HG02571 (cell line): Measurements from ENCODE around the gene TRIM56.
"Not testable (repeated sequence)": the region's sequence is repeated elsewhere in the genome, so short reads cannot be mapped to it uniquely, and the experiment has no call there.

Experiments used
- ATAC-seq: cut with Tn5 transposase; IDR thresholded peaks from one replicate; pipeline ENCODE4 v1.9.1; 2021; ENCODE audit warnings: mild to moderate bottlenecking, moderate library complexity; ENCODE audit not compliant: unreplicated experiment

TRIM56 gene

DNA sequence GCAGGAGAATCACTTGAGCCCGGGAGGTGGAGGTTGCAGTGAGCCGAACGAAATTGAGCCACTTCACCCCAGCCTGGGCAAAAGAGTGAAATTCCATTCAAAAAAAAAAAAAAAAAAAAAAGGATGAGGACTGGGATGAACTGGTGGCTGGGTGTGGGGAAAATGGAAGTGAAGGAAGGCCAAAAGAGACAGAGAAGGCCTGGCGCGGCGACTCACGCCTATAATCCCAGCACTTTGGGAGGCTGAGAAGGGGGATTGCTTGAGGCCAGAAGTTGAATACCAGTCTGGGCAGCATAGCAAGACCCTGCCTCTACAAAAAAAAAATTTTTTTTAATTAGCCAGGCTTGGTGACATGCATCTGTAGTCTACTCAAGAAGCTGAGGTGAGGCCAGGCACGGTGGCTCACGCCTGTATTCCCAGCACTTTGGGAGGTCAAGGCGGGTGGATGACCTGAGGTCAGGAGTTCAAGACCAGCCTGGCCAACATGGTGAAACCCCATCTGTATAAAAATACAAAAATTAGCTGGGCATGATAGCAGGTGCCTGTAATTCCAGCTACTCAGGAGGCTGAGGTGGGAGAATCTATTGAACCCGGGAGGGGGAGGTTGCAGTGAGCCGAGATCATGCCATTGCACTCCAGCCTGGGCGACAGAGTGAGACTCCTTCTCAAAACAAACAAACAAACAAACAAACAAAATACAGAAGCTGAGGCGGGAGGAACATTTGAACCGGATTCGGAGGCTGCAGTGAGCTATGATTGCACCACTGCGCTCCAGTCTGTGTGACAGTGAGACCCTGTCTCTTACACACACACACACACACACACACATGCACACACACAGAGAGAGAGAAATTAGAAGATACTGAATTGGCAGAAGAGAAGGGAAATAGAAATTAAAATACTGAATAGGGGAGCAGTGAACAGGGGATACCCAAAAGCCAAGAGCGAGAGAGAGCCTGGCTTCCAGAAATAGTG lies 47.6 kb downstream of the TRIM56 start:
- ATAC-seq = not testable (repeated sequence)

DNA sequence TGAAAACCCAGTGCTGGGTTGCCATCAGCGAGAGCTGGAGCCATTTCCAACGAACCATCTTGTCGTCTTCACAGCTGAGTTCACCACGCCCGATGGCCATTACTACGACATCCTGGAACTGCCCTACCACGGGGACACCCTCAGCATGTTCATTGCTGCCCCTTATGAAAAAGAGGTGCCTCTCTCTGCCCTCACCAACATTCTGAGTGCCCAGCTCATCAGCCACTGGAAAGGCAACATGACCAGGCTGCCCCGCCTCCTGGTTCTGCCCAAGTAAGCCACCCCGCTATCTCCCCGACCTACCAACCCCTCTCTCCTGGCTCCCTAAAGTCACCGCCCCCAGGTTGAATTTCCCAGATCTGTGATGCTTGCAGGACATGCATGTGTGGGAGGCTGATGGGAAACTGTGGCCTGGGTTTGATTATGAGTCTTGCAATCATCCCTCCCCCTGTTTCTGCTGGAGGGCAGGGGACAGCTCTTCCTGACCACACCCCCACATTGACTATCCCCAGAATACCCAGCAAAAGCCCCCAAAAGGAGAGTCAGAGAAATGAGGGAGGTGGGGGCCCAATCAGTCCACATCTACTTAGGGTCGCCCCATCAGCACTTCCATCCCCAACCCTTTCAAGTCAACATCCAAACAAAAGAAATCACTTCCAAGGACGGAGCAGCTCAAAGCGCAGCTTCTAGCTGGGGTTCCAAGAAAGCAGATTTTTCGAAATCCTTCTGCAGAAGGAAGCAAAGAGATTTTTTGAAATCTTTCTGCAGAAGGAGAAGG lies 48.5 kb downstream of the TRIM56 start:
- ATAC-seq = no peak

DNA sequence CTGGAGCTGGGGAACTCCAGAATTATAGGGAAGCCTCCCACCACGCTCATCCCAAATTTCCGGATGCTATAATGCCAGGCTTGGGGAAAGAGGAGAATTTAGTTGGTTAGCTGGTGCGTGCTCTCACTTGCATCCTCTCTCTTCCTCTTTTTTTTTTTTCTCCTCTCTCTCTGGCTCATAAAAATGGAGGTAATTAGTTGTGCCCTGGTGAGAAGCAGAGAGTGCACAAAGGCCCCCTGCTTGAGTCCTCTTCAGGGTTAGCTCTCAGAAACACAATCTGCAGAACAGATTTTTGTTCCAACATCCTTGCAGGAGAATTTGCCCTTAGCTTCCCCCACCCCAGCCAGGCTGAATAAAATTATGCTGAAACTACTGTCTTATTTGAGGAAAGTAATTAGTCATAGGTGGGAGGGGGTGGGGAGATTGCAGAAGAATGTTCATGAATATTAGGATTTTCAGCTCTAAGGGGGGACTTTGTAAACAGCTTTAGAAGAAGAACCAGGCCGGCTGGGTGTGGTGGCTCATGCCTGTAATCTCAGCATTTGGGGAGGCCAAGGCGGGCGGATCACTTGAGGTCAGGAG lies 49.2 kb downstream of the TRIM56 start:
- no peak for ATAC-seq

DNA sequence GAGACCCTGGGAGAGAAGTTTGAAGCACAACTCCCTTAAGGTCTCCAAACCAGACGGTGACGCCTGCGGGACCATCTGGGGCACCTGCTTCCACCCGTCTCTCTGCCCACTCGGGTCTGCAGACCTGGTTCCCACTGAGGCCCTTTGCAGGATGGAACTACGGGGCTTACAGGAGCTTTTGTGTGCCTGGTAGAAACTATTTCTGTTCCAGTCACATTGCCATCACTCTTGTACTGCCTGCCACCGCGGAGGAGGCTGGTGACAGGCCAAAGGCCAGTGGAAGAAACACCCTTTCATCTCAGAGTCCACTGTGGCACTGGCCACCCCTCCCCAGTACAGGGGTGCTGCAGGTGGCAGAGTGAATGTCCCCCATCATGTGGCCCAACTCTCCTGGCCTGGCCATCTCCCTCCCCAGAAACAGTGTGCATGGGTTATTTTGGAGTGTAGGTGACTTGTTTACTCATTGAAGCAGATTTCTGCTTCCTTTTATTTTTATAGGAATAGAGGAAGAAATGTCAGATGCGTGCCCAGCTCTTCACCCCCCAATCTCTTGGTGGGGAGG lies 52.5 kb downstream of the TRIM56 start:
- no peak for ATAC-seq

DNA sequence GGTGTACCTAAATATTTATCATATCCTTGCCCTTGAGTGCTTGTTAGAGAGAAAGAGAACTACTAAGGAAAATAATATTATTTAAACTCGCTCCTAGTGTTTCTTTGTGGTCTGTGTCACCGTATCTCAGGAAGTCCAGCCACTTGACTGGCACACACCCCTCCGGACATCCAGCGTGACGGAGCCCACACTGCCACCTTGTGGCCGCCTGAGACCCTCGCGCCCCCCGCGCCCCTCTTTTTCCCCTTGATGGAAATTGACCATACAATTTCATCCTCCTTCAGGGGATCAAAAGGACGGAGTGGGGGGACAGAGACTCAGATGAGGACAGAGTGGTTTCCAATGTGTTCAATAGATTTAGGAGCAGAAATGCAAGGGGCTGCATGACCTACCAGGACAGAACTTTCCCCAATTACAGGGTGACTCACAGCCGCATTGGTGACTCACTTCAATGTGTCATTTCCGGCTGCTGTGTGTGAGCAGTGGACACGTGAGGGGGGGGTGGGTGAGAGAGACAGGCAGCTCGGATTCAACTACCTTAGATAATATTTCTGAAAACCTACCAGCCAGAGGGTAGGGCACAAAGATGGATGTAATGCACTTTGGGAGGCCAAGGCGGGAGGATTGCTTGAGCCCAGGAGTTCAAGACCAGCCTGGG lies 53.1 kb downstream of the TRIM56 start:
- ATAC-seq = peak; percentile 74

DNA sequence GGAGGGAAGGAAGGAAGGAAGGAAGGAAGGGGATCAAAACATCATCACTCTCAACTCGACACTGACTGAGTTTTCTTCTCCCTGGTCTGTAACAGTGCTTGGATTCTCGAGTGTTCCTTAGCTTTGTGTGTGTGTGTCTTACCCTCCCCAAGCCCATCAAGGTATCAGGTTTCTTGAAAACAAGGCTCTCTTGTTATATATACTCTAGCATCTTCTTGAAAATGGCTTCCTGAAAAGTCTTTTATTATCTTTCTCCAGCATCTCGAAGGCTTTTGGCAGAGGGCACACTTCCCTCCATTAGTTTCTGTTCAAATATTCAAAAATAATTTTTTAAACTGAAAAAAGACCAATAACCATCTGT lies 55.0 kb downstream of the TRIM56 start:
- ATAC-seq = no peak

DNA sequence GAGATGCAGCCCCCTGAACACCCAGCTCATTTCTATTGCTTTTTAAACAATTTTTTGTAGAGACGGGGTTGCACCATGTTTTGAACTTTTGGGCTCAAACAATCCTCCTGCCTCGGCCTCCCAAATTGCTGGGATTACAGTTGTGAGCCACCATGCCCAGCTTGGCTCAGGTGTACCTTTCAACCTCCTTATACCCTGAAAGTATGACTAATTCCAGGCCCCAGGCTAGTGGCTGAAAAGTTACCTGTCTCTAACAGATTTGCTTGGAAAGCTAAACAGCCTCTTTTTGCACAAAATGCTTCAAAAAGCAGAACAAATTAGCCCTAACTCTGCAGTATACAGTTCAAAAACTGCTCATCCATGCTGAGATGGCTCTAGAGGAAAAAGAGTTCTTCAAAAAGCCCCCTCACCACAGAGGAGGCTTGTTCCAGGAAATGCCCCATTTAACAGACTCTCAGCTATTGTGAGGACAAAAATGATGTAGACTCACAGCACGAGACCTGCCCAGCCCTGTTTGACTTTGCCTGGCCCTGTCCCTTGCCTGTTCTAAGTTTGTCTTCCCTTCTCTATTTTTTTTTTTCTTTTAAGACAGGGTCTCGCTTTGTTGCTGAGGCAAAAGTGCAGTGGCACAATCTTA lies 55.6 kb downstream of the TRIM56 start:
- ATAC-seq = no peak
